HG02642 (cell line): Measurements from ENCODE around the gene NOP14.
"Not testable (repeated sequence)": the region's sequence is repeated elsewhere in the genome, so short reads cannot be mapped to it uniquely, and the experiment has no call there.

Experiments used
- ATAC-seq: cut with Tn5 transposase; IDR thresholded peaks from one replicate; pipeline ENCODE4 v1.9.1; 2021; ENCODE audit warnings: mild to moderate bottlenecking; ENCODE audit not compliant: unreplicated experiment, poor library complexity

NOP14 gene

DNA sequence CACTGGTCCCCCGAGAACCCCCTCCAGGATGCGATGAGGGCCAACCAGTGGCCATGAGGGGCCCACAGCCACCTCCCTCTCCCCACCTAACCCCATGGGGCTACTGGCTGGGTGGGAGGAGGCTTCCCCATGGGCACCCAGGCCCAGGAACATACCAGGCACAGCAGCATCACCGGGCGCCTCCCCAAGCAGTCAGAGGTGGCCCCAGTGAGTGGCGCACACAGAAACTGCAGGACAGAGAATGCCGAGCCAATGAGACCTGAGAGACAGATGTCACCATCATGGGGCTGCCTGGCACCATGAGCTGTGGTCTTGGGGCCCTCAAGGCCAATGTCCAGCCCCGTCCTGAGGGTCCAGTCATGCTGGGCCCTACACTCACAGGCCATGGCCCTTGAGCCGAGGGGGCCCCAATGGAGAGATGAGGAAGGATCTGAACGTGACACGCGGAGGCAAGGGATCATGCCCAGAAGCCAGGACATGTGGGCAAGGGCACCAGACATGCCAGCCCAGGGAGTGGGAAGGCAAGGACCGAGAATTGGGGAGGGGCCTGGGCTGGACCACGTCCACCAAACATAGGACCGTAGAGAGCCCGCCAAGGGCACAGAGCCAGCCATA is 30.1 kb downstream of the NOP14 start:
- ATAC-seq, result no peak

DNA sequence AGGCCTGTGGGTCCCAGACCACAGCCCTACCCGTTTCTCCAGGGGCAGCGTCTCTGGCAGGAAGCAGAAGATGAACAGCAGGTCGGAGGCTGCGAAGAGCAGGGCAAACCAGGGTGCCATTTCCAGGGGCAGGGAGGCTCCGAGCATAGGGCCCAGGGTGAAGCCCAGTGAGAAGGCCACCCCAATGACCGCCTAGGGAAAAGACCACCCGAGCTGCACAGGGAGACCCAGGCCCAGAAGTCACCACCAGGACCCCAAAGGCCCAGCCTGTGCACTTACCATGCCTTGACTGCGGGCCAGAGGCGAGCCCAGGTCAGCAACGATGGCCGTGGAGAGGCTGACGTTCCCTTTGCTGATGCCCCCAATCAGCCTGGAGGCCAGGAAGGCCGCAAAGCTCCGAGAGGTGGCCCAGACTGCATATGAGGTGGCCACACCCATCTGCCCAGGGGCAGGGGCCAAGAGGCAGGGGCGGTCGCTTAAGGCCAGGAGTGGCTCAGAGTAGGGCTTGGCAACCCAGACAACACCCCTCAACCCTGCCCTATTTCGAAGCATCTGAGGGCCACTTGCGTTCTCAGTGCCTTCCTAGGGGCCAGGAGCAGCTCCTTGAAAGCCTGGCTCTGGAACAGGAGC is 30.8 kb downstream of the NOP14 start:
- ATAC-seq, result no peak

DNA sequence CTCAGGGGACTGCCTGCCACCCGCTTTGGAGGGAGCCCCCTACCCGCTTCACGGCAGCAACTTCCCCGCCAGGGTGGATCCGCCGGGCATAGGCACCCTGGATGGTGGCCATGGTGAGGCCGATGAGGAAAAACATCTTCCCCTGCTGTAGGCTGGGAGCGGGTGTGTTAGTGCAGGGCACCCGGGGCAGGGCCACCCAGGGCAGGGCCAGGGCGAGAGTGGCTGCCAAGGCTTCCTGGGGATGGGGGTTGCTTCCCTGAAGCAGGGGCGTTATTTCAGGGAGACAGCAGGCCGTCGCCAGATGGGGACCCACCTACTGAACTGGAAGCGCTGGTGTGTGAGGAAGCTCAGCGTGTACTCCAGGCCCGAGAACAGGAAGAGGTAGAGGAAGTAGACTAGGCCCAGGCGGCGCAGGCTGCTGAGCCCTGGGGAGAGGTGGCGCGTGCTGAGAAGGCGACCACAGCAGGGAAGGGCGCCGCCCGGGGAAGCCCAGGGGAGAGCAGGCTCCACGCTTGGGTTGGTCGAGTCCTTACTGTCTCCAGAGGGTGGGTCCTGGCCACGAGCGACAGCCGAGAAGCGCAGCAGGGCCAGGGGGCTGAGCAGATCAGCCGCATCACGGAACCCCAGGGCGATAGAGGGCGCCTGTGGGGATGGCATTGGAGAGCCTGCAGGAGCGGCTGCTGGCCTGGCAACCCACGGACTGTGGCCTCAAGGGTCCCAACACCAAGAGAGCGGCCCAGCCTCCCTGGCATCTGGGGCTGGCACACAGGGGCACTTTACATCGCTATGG is 31.5 kb downstream of the NOP14 start:
- peak; percentile 37 for ATAC-seq

DNA sequence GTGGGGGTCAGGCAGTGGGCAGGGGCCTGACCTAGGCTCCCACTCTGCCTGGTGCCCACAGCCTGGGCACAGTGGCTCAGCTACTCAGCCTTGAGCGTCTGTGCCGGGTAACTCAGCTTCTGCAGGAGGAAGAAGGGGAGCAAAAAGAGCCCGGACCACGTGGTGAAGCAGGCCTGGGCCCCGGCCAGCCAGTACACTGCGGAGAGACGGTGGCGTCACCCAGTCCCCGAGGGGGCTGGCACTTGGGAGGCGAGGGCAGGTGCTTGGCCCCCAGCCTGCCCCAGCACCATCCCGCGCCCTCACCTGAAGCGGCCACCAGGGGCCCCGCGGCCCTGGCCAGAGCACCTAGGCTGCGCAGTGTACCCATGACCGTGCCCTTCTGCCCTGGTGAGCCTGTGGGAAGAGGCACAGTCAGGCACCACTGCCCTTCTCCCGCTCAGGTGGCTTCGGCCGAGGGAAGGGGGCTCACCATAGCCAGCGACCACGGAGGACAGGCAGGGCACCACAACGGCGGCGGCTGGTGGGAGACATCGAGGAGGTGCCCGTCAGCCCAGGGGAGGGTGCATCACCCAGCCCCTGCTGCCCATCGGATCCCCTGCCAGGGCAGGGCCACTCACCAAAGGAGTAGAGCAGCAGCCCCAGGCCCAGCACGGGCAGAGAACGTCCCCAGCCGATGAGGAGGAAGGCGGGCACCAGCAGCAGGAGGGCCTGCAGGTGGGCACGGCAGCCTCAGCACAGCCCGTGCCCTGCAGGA is 32.3 kb downstream of the NOP14 start:
- no peak for ATAC-seq

DNA sequence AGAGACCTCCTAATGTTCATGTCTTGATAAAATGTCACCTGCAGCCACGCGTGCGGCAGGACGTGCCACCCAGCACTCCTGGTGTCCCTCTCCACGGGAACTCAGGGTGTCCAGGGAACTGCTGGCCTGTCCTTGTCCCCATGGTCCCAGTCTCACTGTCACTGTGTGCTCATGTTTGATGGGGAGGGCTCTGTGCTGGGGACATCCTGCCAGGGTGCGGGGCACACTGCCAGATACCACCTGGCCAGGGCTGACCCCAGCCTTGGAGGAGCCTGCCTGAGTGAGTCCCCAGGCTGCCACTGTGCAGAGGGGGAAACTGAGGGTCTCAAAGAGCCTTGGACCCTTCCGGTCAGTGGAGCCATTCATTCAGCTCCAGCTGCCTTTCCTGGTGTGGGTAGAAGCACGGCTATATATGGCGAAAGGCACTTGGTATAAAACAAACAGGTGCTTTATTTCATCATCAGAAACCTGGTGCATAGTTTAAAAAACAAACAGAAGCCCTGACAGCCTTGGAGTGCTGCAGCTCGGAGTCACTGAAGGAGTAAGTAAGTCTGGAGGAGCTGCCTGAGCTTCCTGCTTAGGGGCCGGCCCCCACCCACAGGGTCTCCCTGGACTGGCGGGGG is 33.0 kb downstream of the NOP14 start:
- no peak for ATAC-seq

DNA sequence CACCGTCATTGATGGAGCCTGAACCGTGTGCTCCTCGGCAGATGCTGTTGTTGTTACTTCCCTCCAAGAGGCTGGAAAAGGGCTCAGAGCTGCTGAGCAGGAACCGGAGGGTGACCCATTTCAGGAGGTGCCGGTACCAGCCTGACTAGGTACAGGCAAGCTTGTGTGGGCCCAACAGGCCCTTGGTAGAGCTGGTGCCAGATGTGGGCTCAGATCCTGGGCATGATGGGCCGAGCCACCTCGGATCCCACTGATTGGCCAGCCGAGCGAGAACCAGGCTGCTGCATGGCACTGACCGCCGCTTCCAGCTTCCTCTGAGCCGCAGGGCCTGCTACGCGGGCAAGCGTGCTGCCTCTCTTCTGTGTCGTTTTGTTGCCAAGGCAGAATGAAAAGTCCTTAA is 33.7 kb downstream of the NOP14 start:
- no peak for ATAC-seq

DNA sequence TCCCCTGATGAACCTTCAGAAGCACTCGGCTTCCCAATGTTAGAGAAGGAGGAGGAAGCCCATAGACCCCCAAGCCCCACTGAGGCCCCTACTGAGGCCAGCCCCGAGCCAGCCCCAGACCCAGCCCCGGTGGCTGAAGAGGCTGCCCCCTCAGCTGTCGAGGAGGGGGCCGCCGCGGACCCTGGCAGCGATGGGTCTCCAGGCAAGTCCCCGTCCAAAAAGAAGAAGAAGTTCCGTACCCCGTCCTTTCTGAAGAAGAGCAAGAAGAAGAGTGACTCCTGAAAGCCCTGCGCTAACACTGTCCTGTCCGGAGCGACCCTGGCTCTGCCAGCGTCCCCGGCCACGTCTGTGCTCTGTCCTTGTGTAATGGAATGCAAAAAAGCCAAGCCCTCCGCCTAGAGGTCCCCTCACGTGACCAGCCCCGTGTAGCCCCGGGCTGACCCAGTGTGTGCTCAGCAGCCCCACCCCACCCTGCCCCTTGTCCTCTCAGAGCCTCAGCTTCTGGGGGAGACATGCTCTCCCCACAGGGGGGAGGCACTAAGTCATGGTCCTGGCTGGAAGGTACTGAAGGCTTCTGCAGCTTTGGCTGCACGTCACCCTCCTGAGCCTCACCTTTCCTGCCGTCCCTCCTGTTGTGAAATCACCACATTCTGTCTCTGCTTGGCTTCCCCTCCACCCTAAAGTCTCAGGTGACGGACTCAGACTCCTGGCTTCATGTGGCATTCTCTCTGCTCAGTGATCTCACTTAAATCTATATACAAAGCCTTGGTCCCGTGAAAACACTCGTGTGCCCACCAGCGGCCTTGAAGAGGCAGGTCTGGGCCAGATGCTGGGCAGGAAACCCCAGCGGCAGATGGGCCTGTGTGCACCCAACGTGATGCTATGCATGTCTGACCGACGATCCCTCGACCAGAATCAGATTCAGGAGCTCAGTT is 34.7 kb downstream of the NOP14 start:
- no peak for ATAC-seq

DNA sequence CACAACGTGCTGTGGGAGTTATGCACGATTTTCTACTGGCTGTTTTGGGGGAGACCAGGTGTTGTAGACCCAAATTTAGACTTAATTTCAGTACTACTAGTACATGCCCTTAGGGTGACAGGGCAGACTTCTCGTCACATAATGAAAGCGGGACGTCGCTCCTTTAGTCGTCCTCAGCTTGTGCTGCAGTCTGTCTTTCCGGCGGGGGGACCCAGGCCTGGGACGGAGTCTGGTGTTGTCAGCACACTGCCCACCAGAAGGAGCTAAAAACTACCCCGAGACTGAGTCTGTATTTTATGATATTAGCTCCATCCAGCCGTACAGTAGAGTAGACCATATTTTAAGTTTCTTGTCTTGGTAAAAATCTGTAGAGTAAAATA is 35.5 kb downstream of the NOP14 start:
- no peak for ATAC-seq

DNA sequence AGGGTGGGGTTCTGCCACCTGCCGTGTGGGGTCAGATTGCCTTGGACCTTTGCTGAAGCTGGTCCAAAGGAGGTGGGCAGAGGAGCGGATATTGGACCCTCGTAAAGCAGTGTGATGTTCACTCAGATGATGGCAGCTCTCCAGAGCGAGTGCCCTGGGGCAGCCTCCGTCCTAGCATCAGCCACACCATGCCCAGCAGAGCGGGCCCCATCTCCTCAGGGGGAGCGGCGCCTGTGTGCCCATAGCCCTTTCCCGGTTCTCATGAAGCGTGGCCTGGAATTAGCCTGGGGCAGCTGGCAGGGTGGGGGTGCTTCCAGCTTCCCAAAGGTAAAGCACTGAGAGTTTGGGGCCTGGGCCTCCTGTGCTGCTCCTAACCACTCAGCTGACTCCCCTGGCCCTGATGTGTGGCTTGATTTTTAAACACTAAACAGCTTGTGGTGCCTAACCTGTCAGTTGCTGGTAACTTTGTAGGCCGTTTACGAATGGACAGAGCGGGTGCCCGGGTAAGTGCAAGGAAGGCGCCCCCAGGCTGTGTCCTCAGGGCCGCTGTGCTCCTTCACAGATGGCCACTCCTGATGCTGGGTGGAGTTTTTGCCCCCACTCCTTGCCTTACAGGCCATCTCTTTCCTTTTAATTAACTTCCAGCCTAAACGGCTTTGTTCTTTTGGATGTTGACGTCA is 36.0 kb downstream of the NOP14 start:
- no peak for ATAC-seq

DNA sequence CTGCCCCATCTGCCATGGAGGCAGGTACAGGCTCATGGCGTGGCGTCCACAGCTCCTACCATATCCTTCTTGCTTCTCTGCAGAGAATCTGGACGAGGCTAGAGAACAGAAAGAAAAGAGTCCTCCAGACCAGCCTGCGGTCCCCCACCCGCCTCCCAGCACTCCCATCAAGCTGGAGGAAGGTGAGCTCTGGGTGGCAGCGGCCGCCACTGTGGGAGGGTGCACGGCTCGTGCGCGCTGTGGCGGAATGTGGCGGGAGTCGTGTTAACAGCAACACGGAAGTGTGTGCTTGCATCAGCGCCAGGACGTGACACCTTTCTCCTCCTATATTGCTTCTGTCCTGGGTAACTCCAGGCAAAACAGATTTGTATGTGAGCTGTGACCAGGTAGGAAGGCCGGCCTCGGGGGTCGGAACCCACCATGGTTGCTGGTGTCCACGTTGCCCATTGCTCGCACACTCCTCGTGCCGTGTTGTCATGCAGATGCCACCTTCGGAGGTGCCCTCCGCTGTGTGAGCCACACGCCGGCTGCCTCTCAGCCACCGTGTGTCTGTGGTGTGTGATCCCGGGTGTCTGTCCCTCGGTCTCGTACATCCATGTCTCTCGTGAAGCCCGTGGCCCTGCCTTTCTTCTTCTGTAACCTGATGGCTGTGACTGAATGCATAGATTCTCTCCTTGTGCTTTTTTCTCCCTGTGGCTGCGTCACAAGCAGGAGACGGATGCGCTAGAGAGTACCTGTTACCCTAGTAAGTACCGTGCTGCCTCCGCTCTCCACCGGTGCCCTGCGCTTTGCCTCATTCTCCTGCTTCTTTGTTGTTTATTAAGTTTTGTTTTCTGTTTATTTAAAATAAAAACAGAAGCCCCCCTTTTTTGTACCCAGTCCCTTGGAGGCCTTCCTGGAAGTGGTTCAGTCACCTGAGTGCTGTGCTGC is 37.0 kb downstream of the NOP14 start:
- ATAC-seq, result no peak

DNA sequence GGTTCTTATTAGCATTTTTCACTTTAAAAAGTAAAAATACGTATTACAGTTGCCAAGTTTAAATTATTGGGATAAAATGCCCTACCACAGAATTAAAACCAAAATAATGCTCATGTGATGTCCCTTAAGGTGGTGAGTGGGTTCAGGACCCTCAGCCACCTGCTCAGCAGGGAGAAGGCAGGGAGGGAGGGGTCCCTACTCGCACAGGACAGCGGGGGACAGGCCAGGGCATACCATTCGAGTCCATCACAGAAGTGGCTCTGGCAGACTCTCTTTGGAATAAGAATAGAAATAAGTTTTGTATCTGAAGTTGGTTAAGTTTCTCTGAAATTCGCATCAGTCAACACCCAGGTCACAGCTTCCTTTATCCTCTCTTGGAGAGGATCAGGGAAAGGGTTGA is 37.7 kb downstream of the NOP14 start:
- ATAC-seq, result no peak

DNA sequence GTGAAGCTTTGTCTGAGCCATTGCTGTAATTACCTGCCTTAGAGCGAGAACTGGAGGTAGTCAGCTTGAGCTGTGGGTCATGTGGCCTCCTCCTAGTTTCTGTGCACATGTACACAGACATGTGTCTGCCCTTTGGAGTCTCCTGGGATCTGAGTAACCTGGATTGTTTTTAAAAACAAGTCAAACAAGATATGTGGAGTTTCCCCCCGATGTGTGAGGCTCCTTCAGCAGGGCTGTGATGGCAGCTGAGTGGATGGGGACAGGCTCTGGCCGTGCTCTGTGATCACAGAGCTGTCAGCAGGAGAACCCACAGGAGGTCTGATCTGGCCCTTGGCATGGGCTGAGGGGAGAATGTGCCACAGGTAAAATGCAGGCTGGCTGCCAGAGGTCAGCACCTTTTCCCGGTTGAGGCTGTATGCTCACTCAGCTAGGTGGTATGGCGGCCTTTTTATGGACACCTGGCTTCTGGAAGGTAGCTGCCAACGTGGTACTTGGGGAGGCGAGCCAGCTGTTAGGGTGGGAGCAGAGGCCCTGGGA is 38.4 kb downstream of the NOP14 start:
- ATAC-seq, result no peak

DNA sequence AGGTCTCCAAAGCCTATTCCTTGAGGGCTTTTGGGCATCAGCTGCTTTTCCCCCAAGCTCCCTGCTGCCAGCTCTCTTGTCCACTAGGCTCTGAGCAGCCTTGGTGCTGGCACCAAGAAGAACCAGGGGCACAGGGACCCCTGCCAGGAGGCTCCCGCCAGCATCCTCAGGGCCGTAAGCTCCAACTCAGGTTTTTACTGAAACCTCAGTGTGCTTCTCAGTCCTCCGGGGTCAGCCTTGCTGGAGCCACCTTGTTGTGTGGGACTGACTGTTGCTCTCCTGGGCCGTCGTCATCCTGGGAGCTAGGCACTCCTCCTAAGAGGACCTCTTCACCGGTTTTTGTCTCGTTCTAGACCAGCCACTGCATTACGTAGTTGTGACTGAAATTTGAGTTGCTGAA is 38.9 kb downstream of the NOP14 start:
- ATAC-seq, result no peak

DNA sequence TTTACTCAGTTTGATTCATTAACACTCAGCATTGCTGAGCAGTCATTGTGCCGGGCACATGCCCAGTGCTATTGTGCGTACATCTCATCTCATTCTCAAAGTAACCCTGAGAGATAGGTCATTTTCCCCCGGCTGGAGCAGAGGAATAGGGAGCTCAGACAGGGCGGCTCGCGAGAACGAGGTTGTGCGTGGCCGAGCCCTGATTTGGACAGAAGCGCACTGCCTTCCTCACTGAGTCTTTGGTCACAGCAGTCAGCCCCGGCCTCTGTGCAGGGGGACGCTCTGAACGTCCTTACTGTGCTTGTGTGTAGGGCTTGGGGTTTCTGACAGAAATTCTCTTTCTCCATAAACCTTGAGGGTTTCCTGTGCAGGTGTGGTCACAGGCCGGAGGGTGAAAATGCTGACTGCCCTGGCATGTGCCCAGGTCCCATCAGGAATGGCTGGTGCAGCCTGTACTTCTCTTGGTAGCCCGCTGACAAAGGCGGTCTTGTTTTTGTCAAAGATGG is 39.5 kb downstream of the NOP14 start:
- no peak for ATAC-seq

DNA sequence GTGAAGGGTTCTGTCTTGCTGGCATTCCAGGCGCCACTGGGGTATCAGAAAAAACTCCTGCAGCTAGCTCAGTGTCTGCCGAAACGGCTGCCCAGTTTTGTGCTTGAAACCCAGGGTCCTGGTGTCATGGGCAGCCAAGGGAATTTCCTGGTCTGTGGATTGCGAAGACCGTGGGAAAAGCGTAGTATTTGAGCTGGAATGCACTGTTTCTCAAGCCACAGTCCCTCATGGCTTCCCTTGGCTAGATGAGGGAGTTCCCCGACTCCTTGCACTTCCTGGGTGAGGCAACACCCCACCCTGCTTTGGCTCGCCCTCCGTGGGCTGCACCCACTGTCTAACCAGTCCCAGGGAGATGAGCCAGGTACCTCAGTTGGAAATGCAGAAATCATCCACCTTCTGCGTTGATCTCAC is 40.1 kb downstream of the NOP14 start:
- no peak for ATAC-seq

DNA sequence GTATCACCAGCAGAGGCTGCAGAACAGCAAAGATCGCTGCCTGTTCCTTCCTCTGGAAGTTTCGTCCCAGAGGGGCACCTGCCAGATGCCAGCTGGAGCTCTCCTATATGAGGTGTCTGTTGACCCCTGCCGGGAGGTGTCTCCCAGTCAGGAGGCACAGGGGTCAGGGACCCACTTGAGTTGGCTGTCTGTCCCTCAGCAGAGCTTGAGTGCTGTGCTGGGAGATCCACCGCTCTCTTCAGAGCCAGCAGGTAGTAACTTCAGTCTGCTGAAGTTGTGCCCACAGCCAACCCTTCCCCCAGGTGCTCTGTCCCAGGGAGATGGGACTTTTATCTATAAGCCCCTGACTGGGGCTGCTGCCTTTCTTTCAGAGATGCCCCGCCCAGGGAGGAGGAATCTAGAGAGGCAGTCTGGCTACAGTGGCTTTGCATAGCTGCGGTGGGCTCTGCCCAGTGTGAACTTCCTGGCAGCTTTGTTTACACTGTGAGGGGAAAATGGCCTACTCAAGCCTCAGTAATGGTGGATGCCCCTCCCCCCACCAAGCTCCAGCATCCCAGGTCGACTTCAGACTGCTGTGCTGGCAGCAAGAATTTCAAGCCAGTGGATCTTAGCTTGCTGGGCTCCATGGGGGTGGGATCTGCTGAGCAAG is 40.6 kb downstream of the NOP14 start:
- not testable (repeated sequence) for ATAC-seq

DNA sequence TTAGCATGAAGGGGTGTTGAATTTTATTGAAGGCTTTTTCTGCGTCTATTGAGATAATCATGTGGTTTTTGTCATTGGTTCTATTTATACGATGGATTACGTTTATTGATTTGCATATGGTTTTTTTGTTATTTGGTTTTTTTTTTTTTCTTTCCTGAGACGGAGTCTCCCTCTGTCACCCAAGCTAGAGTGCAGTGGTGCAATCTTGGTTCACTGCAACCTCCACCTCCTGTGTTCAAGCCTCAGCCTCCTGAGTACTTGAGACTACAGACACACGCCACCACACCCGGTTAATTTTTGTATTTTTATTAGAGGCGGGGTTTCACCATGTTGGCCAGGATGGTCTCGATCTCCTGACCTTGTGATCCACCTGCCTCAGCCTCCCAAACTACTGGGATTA is 44.5 kb downstream of the NOP14 start:
- not testable (repeated sequence) for ATAC-seq
